ENCODE results near the gene SAXO1.

DNA sequence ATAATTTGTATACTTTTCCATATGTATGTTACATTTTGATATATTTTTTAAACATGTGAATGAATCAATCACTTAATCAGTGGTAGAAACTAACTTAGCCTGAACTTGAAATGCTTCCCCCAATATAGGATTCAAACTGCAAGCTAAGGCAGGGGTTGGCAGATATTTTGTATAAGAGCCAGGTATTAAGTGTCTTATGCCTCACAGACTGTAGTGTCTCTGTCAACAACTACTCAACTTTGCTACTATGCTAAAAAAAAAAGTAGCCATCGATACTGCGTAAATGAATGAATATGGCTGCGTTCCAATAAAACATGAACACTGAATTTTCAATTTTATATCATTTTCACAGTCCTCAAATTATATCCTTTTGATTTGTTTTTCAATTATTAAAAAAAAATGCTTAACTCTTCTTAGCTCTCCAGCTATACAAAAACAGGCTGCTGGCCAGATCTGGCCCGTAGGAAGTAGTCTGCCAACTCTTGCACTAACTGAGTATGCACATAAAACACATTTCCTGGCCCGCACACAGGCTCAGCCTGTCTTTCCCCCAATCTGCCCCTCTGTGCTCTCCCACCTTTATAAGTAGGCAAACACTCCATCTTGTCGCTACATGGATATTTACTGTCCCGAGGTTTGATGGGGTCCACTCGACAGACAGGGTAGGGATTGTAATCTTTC is 91.8 kb downstream of the SAXO1 start:
- TF ChIP-seq, protein P1, sequence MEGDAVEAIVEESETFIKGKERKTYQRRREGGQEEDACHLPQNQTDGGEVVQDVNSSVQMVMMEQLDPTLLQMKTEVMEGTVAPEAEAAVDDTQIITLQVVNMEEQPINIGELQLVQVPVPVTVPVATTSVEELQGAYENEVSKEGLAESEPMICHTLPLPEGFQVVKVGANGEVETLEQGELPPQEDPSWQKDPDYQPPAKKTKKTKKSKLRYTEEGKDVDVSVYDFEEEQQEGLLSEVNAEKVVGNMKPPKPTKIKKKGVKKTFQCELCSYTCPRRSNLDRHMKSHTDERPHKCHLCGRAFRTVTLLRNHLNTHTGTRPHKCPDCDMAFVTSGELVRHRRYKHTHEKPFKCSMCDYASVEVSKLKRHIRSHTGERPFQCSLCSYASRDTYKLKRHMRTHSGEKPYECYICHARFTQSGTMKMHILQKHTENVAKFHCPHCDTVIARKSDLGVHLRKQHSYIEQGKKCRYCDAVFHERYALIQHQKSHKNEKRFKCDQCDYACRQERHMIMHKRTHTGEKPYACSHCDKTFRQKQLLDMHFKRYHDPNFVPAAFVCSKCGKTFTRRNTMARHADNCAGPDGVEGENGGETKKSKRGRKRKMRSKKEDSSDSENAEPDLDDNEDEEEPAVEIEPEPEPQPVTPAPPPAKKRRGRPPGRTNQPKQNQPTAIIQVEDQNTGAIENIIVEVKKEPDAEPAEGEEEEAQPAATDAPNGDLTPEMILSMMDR (IDR thresholded peaks at IDR 0.05) = no peak
- TF ChIP-seq POLR2A (IDR thresholded peaks at IDR 0.05) = no peak

All from testis (tissue), 2 donors.